GM18502 (cell line): ENCODE data around the gene KLF6.
A peak's percentile ranks its signal among the peaks of the same experiment; 100 is the strongest.

Experiments
- ATAC-seq: cut with Tn5 transposase; IDR thresholded peaks from one replicate; pipeline ENCODE4 v1.9.1; 2021; ENCODE audit warnings: mild to moderate bottlenecking; ENCODE audit not compliant: unreplicated experiment, poor library complexity

The KLF6 gene

GRCh38 chr10:3812141-3812540, 27.1 kb upstream of the KLF6 start:
- no peak for ATAC-seq

- ATAC-seq = peak; percentile 83
Observed at GRCh38 chr10:3811291-3811870, 26.4 kb upstream of the KLF6 start.

GRCh38 chr10:3808689-3809199, 23.7 kb upstream of the KLF6 start:
- no peak for ATAC-seq

- no peak for ATAC-seq
Observed at GRCh38 chr10:3807928-3808496, 23.0 kb upstream of the KLF6 start.

- no peak for ATAC-seq
Observed at GRCh38 chr10:3807211-3807927, 22.4 kb upstream of the KLF6 start.

GRCh38 chr10:3806603-3807002, 21.6 kb upstream of the KLF6 start:
- no peak for ATAC-seq

- ATAC-seq = peak; percentile 45
Observed at GRCh38 chr10:3805791-3806461, 20.9 kb upstream of the KLF6 start.

- no peak for ATAC-seq
Observed at GRCh38 chr10:3805201-3805790, 20.3 kb upstream of the KLF6 start.

- ATAC-seq = no peak
Observed at GRCh38 chr10:3803927-3804741, 19.1 kb upstream of the KLF6 start.

- ATAC-seq = no peak
Observed at GRCh38 chr10:3803295-3803926, 18.4 kb upstream of the KLF6 start.

- ATAC-seq = no peak
Observed at GRCh38 chr10:3802526-3803265, 17.7 kb upstream of the KLF6 start.

- ATAC-seq = no peak
Observed at GRCh38 chr10:3801558-3802192, 16.7 kb upstream of the KLF6 start.

- ATAC-seq = no peak
Observed at GRCh38 chr10:3800586-3800985, 15.6 kb upstream of the KLF6 start.

GRCh38 chr10:3797750-3798149, 12.7 kb upstream of the KLF6 start:
- no peak for ATAC-seq

- no peak for ATAC-seq
Observed at GRCh38 chr10:3793553-3793952, 8.5 kb upstream of the KLF6 start.

GRCh38 chr10:3792710-3793219, 7.8 kb upstream of the KLF6 start:
- ATAC-seq = no peak

- ATAC-seq = no peak
Observed at GRCh38 chr10:3791974-3792633, 7.1 kb upstream of the KLF6 start.

GRCh38 chr10:3790858-3791257, 5.8 kb upstream of the KLF6 start:
- ATAC-seq = no peak
